ENCODE measurements around the gene SMURF1.
"Not testable (repeated sequence)": the region's sequence is repeated elsewhere in the genome, so short reads cannot be mapped to it uniquely, and the experiment has no call there.

SMURF1 gene

DNA sequence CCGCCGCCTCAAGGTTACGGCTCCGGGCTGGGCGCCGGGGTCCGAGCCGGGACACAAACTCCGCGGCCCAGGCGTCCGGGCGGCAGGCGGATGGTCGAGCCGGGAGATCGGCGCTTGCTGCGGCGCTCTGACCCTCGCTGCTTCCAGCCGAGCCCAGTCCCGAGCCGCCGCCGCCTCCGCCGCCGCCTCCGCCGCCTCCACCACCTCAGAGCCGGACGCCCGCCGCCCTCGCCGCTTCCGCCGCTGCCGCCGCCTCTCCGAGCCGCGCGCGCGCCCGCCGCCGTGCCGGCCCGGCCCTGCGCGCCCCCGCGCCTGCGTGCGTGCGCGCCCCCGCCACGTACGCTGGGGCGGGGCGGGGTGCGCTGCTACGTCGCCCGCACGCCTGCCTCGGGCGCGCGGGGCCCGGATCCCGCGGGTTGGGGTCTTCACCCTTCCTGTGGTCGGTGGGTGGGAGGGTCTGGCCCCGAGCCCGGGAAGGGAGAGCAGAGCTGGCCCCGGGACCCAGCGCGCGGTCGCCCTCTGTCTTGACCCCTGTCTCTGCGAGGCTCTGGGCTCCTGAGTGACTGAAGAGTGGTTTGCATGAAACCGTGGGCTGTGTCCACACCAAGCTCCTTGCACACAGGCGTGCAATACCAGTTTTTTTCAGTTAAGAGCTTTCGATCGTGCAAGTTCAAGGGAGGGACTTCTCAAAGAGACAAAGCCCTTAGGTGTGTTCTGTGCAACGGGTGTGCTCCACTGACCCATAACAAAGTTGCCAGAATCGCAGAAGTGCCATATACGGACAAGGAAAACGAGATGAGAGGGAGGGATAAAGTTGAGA is at the start of gene SMURF1:
SMURF1 (minus strand) TSS at position 256 of the 820 bp plus-strand sequence. CDS start 328 bp downstream, outside the sequence.
- peak; percentile 90 for DNase-seq (ENCODE audit: low spot score)

DNA sequence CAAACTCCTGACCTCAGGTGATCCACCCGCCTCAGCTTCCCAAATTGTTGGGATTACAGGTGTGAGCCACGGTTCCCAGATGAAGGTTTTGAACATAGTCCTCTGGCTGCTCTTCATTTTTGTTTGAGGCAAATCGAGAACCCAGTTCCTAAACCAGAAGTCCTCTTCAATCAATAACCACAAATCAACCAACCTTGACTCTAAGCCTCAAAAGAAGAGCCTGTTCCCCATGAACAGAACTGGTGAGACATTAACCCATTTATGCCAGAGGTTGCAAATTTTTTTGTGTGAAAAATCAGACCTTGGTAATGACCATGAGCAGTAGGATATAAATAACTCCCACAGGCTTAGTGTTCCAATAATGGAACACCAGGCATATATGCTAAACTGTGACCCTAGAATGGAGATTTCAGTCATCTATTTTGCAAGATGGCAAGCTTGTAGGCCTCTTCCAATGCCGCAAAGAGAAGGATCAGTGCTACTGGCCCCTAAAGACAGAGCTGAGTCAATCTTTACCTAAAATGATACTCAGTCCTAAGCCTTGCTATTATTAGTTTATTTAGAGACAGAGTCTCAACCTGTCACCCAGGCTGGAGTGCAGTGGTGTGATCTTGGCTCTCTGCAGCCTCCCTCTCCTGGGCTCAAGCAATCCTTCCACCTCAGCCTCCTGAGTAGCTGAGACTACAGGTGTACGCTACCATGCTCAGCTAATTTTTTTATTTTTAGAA is 48.1 kb upstream of the SMURF1 start:
- no peak for DNase-seq (ENCODE audit: low spot score)

GRCh38 chr7:99190359-99191009 is 46.6 kb upstream of the SMURF1 start:
- DNase-seq (ENCODE audit: low spot score), result no peak

- no peak for DNase-seq (ENCODE audit: low spot score)
These were observed 45.3 kb upstream of the SMURF1 start for GRCh38 chr7:99189222-99189621.

DNA sequence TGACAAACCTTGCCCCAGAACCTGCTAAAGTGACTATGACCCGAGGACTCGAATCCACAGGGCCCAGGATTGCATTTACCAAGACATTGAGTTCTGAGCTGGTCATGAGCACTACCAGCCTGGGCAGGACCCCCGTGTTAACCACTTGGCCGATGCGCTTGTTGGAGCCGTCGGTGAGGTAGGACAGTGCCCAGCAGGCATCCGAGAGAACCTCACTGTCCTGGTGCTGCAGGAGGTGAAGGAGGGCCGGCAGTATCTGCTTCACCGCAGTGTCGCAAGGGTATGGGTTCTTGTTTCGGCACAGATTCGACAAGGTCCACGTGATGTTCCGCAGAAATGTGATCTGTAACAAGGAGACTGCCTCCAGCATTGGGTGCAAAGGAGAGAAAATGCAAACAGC is 44.3 kb upstream of the SMURF1 start:
- DNase-seq (ENCODE audit: low spot score), result no peak

DNA sequence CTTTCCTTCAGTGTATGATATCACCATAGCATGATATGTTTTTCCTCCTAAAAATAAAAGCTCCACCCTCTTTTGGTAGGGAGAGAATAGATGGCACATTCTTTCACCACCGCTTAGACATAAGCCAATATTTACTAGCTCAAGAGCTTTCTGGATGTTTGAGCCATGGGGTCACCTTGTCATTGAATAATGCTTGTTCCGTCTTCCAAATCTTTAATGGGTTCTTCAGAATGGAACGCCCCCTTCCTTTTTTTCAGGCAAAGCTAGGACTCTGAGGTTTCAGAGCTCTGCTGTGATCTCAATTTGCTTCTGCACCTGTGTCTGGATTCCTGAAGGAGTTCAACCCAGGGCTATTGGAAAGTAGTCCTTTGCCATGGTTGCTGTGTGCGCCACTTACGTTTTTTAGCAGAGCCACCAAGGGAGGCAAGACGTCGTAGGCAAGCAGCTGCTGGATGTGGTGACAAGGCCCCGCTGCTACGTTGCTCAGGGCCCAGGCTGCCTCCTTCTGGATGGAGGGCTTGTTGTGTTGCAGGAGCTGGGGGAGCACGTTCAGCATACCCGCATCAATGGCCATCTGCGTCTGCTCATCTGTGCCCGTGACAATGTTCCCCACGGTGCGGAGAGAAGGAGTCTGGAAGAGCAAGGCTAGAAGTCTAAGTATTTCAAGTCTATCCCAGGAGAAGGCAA is 40.8 kb upstream of the SMURF1 start:
- peak; percentile 31 for DNase-seq (ENCODE audit: low spot score)

GRCh38 chr7:99180067-99180650 is 36.3 kb upstream of the SMURF1 start:
- DNase-seq (ENCODE audit: low spot score), result no peak

- no peak for DNase-seq (ENCODE audit: low spot score)
These were observed 33.3 kb upstream of the SMURF1 start for GRCh38 chr7:99177165-99177564.

- DNase-seq (ENCODE audit: low spot score), result no peak
These were observed 29.9 kb upstream of the SMURF1 start for GRCh38 chr7:99173787-99174186.

- DNase-seq (ENCODE audit: low spot score), result no peak
These were observed 27.8 kb upstream of the SMURF1 start for GRCh38 chr7:99171731-99172130.

DNA sequence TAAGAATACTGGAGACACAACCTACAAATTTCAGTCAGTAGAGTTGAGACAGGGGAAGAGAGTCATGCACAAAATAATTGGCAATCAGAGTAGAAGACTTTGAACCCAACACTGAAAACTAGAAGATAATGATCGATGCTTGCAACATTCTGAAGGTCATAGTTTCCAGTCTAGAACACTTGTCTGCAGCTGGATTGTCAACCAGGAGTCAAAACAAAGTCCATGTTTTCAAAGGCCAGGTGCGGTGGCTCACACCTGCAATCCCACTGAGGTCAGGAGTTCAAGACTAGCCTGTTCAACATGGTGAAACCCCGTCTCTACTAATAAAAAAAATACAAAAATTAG is 26.8 kb upstream of the SMURF1 start:
- DNase-seq (ENCODE audit: low spot score), result no peak

DNA sequence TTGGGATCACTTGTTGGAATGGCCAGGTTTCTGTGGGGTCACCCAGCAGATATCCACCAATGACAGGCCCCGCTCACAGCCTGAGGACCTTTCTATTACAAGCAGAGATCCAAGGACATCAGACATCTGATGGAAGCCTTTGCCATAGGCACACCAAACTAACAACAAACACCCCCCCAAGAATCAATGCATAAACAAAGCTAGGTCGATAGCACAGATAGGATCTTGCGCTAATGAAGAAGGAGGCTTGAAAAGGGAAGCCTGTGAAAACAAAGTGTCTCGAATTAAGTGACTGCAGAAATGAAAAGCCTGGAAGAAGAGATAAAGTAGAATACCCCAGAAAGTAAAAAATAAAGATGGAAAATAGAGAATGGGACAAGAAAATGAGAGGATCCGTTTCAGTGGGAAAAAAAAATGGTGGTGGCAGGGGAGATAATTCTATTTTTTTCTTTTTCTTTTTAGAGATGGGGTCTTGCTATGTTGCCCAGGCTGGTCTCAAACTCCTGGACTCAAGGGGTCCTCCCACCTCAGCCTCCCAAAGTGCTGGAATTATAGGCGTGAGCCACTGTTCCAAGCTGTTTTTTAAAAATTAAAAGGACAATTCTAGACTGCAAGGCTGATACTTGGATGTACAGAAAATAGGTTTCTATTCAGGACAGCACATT is 26.3 kb upstream of the SMURF1 start:
- no peak for DNase-seq (ENCODE audit: low spot score)

GRCh38 chr7:99167072-99167471 is 23.2 kb upstream of the SMURF1 start:
- DNase-seq (ENCODE audit: low spot score), result no peak

DNA sequence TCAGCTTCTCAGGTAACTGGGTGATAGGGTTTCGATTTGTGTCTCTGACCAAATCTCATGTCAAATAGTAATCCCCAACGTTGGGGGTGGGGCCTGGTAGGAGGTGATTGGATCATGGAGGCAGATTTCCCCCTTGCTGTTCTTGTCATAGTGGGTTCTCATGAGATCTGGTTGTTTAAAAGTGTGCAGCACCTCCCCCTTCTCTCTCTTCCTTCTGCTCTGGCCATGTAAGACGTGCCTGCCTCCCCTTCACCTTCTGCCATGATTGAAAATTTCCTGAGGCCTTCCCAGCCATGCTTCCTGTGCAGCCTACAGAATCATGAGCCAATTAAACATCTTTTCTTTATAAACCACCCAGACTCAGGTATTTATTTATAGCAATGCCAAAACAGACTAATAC is 21.9 kb upstream of the SMURF1 start:
- DNase-seq (ENCODE audit: low spot score), result no peak

- not testable (repeated sequence) for DNase-seq (ENCODE audit: low spot score)
These were observed 19.8 kb upstream of the SMURF1 start for GRCh38 chr7:99163669-99164068.

DNA sequence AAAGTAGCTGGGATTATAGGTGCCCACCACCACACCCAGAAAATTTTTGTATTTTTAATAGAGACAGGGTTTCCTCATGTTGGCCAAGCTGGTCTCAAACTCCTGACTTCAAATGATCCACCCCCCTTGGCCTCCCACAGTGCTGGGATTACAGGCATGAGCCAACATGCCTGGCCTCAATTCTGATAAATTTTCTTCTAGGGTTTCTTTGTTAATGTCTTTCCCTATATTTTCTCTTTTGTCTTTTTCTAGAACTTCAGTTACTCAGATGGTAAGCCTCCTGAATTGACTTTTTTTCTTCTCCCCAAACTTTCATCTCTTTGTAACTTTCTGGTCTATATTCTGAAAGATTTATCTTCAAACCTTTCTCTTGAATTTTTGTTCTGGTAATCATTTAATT is 12.7 kb upstream of the SMURF1 start:
- DNase-seq (ENCODE audit: low spot score), result no peak

DNA sequence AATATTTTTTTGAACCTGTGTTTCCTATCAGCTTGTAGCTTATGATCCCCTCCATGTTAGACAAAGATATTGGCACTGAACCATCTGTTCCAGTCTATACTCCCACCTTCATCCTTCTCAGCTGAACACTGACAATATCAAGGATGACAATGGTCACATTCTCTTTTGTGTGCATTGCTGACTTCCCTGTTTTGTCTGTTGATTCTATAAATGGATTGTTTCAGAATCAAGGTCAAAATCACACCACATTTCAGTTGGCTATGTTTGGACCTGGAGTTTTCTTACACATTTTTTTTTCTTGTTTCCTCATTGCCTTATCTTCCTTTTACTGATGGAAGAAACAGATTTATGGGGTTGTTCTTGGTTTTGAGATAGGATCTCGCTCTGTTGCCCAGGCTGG is 11.3 kb upstream of the SMURF1 start:
- no peak for DNase-seq (ENCODE audit: low spot score)

DNA sequence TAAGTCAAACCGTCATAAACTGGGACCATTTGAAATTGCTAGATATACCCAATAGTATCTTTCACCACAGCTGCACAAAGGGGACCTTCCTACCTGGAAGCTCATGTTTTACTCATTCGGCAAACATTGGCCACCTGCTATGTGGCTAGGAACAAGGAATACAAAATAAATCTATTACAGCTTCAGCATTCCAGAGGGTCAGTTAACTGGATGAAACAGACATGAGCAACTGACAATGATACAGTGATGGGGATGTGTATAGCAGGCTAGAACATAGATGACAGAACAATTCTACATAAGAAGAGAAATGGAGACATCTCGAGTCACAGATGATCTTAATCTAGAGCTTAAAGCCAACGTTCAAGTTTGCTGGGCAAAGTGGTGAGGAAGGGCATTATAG is 3.1 kb upstream of the SMURF1 start:
- DNase-seq (ENCODE audit: low spot score), result no peak

- no peak for DNase-seq (ENCODE audit: low spot score)
These were observed 421 bp downstream of the SMURF1 start for GRCh38 chr7:99143521-99143852.

DNA sequence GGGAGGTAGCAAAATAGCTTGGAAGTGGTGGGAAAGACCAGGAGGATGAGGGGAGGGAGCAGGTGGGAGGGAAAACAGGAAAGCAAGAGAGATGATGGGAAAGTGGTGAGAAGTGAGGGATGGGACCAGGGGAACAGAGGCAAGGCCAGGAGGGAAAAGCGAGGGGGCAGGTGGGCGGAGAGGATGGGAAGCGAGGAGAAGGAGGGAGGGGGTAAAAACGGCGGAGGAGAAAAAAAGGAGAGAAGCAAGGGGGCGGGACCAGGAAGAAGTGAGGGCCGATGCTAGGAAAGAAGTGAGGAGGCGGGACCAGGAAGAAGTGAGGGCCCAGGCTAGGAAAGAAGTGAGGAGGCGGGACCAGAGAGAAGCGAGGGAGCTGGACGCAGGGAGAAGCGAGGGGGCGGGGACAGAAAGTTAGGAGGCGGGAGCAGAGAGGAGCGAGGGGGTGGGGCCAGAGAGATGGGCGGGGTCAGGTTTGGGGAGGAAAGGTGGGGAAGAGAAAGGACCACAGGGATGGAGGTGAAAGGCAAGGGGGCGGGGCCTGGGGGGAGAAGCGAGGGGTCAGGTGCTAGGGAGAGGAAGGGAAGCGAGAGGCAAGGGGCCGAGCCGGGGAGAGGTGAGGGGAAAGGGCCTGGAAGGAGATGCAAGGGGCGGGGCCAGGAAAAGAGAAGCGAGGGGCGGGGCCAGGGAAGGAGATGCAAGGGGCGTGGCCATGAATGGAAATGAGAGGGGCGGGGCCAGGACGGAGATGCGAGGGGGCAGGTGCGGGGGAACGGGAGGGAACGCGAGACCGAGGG is 984 bp downstream of the SMURF1 start:
- peak; percentile 82 for DNase-seq (ENCODE audit: low spot score)

Data from iPS-NIHi11 (cell line).